ENCODE data around the gene ELOVL5. TPM values are rescaled to one million over a fixed set of nuclear protein-coding genes. Genes with fewer than 3 reads are reported as not detected.

The ELOVL5 gene
- total RNA-seq, 2 experiments from 2014 or later = 98.1 to 106 TPM

- ATAC-seq (no peak), DNase-seq (no peak)
- Mint-ChIP-seq H3K4me3 (no peak overlapping the region), H3K4me1 (peaks cover 62% of the 10 kb centered on the region), H3K9me3 (ENCODE audit: low read depth) (no peaks in the 10 kb centered on the region), H3K27ac (no peak overlapping the region), H3K27me3 (no peaks in the 10 kb centered on the region), H3K36me3 (ENCODE audit: low read depth) (peaks cover 21% of the 10 kb centered on the region)
- ChIA-PET CTCF (interaction anchor here (1.0 to 1.6 kb wide), 2 partner anchors 14 to 95 kb away, joined by 3 to 4 read pairs; no protein-coding TSS in a partner anchor), POLR2A (interaction anchor here (0.6 kb wide), 1 partner anchor 14 kb away, joined by 3 read pairs; no protein-coding TSS in a partner anchor)
- intact Hi-C loops (cut with DNase I, micrococcal nuclease) = no loop called here
Observed at GRCh38 chr6:53316142-53316541, 32.6 kb downstream of the ELOVL5 start.

GRCh38 chr6:53315086-53315724 lies 33.5 kb downstream of the ELOVL5 start:
- CTCF ChIA-PET = interaction anchor here (0.6 to 2.6 kb wide), 2 partner anchors 12 to 96 kb away, joined by 3 to 6 read pairs; no protein-coding TSS in a partner anchor
- ATAC-seq (peak; percentile 45), DNase-seq (no peak)
- POLR2A ChIA-PET = no interaction called here
- Mint-ChIP-seq H3K36me3 (ENCODE audit: low read depth) (peaks cover 21% of the 10 kb centered on the region), H3K4me3 (no peak overlapping the region), H3K9me3 (ENCODE audit: low read depth) (no peaks in the 10 kb centered on the region), H3K27me3 (no peaks in the 10 kb centered on the region), H3K4me1 (peaks cover 71% of the 10 kb centered on the region), H3K27ac (no peak overlapping the region)
- intact Hi-C loops (cut with DNase I, micrococcal nuclease) = loop anchor here in 1 of 2 experiments (1.0 kb wide), 1 partner anchor 8 kb away; no protein-coding TSS in a partner anchor

GRCh38 chr6:53313784-53314400 lies 34.9 kb downstream of the ELOVL5 start:
- Mint-ChIP-seq H3K4me3 (no peak overlapping the region), H3K9me3 (ENCODE audit: low read depth) (no peaks in the 10 kb centered on the region), H3K4me1 (peaks cover 82% of the 10 kb centered on the region), H3K36me3 (ENCODE audit: low read depth) (peaks cover 23% of the 10 kb centered on the region), H3K27me3 (no peaks in the 10 kb centered on the region), H3K27ac (peak overlapping the region; percentile 9)
- DNase-seq = no peak
- ChIA-PET CTCF (interaction anchor here (0.6 to 2.6 kb wide), 3 partner anchors 9 to 33 kb away, joined by 3 to 6 read pairs (median 3); no protein-coding TSS in a partner anchor), POLR2A (no interaction called here)
- intact Hi-C loops (cut with DNase I, micrococcal nuclease) = loop anchor here in 1 of 2 experiments (5.0 kb wide), 1 partner anchor 322 kb away; no protein-coding TSS in a partner anchor
- no peak for ATAC-seq

- H3K9me3 Mint-ChIP-seq (ENCODE audit: low read depth) = no peaks in the 10 kb centered on the region
- peaks cover 92% of the 10 kb centered on the region for H3K4me1 Mint-ChIP-seq
- ChIA-PET CTCF (interaction anchor here (0.8 to 1.5 kb wide), 5 partner anchors 9 to 98 kb away, joined by 3 to 6 read pairs (median 4); no protein-coding TSS in a partner anchor), POLR2A (no interaction called here)
- DNase-seq = no peak
- no peaks in the 10 kb centered on the region for H3K27me3 Mint-ChIP-seq
- intact Hi-C loops (cut with DNase I, micrococcal nuclease) = loop anchor here in 1 of 2 experiments (5.0 kb wide), 1 partner anchor 320 kb away; no protein-coding TSS in a partner anchor
- H3K36me3 Mint-ChIP-seq (ENCODE audit: low read depth) = peaks cover 23% of the 10 kb centered on the region
- H3K4me3 Mint-ChIP-seq = no peak overlapping the region
- peak overlapping the region; percentile 45 for H3K27ac Mint-ChIP-seq
- ATAC-seq = peak; percentile 40
Observed at GRCh38 chr6:53312355-53312754, 36.4 kb downstream of the ELOVL5 start.

- intact Hi-C loops (cut with DNase I, micrococcal nuclease) = loop anchor here in 1 of 2 experiments (5.0 kb wide), 1 partner anchor 319 kb away; no protein-coding TSS in a partner anchor
- peaks cover 95% of the 10 kb centered on the region for H3K4me1 Mint-ChIP-seq
- H3K27me3 Mint-ChIP-seq = no peaks in the 10 kb centered on the region
- ATAC-seq (no peak), DNase-seq (no peak)
- peaks cover 23% of the 10 kb centered on the region for H3K36me3 Mint-ChIP-seq (ENCODE audit: low read depth)
- no peaks in the 10 kb centered on the region for H3K9me3 Mint-ChIP-seq (ENCODE audit: low read depth)
- ChIA-PET CTCF (interaction anchor here (1.1 to 1.5 kb wide), 3 partner anchors 10 to 21 kb away, joined by 3 to 6 read pairs (median 4); no protein-coding TSS in a partner anchor), POLR2A (no interaction called here)
- no peak overlapping the region for H3K4me3 Mint-ChIP-seq
- H3K27ac Mint-ChIP-seq = peak overlapping the region; percentile 52
Observed at GRCh38 chr6:53311586-53311935, 37.2 kb downstream of the ELOVL5 start.

- intact Hi-C loops (cut with DNase I, micrococcal nuclease) = loop anchor here in 1 of 2 experiments (5.0 kb wide), 1 partner anchor 319 kb away; no protein-coding TSS in a partner anchor
Observed at GRCh38 chr6:53310771-53311585, 37.8 kb downstream of the ELOVL5 start.

GRCh38 chr6:53309901-53310300 lies 38.8 kb downstream of the ELOVL5 start:
- CTCF ChIA-PET = interaction anchor here (0.7 to 1.6 kb wide), 5 partner anchors 7 to 31 kb away, joined by 3 to 6 read pairs (median 3); no protein-coding TSS in a partner anchor
- ATAC-seq (no peak), DNase-seq (no peak)
- Mint-ChIP-seq H3K9me3 (ENCODE audit: low read depth) (no peaks in the 10 kb centered on the region), H3K36me3 (ENCODE audit: low read depth) (peaks cover 26% of the 10 kb centered on the region), H3K27me3 (no peaks in the 10 kb centered on the region), H3K4me1 (peaks cover 82% of the 10 kb centered on the region), H3K4me3 (no peak overlapping the region), H3K27ac (peak overlapping the region; percentile 65)
- POLR2A ChIA-PET = interaction anchor here (1.4 kb wide), 1 partner anchor 38 kb away, joined by 3 read pairs; no protein-coding TSS in a partner anchor
- intact Hi-C loops (cut with DNase I, micrococcal nuclease) = loop anchor here in 1 of 2 experiments (5.0 to 10.0 kb wide), 4 partner anchors 232 to 915 kb away; partner anchors contain the start of gene LRRC1

More at GRCh38 chr6:53310771-53311585, 37.8 kb downstream of the ELOVL5 start:
- Mint-ChIP-seq H3K36me3 (ENCODE audit: low read depth) (peaks cover 26% of the 10 kb centered on the region), H3K27me3 (no peaks in the 10 kb centered on the region), H3K27ac (peak overlapping the region; percentile 52), H3K4me3 (no peak overlapping the region), H3K9me3 (ENCODE audit: low read depth) (no peaks in the 10 kb centered on the region), H3K4me1 (peaks cover 93% of the 10 kb centered on the region)
- no peak for ATAC-seq
- DNase-seq = no peak
- POLR2A ChIA-PET = interaction anchor here (0.6 to 1.4 kb wide), 2 partner anchors 37 to 84 kb away, joined by 3 read pairs; no protein-coding TSS in a partner anchor
- CTCF ChIA-PET = interaction anchor here (0.6 to 1.2 kb wide), 6 partner anchors 8 to 128 kb away, joined by 3 to 5 read pairs (median 3); no protein-coding TSS in a partner anchor

- ATAC-seq (no peak), DNase-seq (no peak)
- ChIA-PET POLR2A (interaction anchor here (0.5 kb wide), 1 partner anchor 82 kb away, joined by 3 read pairs; no protein-coding TSS in a partner anchor), CTCF (interaction anchor here (0.7 to 1.6 kb wide), 5 partner anchors 9 to 29 kb away, joined by 3 to 6 read pairs (median 3); no protein-coding TSS in a partner anchor)
- intact Hi-C loops (cut with DNase I, micrococcal nuclease) = loop anchor here in 1 of 2 experiments (5.0 to 10.0 kb wide), 3 partner anchors 233 to 914 kb away; partner anchors contain the start of gene LRRC1
- peaks cover 30% of the 10 kb centered on the region for H3K36me3 Mint-ChIP-seq (ENCODE audit: low read depth)
- H3K4me3 Mint-ChIP-seq = no peak overlapping the region
- no peaks in the 10 kb centered on the region for H3K9me3 Mint-ChIP-seq (ENCODE audit: low read depth)
- H3K4me1 Mint-ChIP-seq = peaks cover 81% of the 10 kb centered on the region
- H3K27me3 Mint-ChIP-seq = no peaks in the 10 kb centered on the region
- H3K27ac Mint-ChIP-seq = peak overlapping the region; percentile 59
Observed at GRCh38 chr6:53309059-53309900, 39.5 kb downstream of the ELOVL5 start.

GRCh38 chr6:53306819-53307347 lies 41.9 kb downstream of the ELOVL5 start:
- Mint-ChIP-seq H3K9me3 (ENCODE audit: low read depth) (no peaks in the 10 kb centered on the region), H3K4me3 (no peak overlapping the region), H3K36me3 (ENCODE audit: low read depth) (peaks cover 19% of the 10 kb centered on the region), H3K4me1 (peaks cover 82% of the 10 kb centered on the region), H3K27me3 (no peaks in the 10 kb centered on the region), H3K27ac (peak overlapping the region; percentile 85)
- intact Hi-C loops (cut with DNase I, micrococcal nuclease) = loop anchor here (1.0 to 10.0 kb wide), 12 partner anchors 16 to 912 kb away; partner anchors contain the start of genes ELOVL5 (in 1 of the 2) and LRRC1 (in 1 of the 2)
- peak; percentile 93 for ATAC-seq
- peak; percentile 67 for DNase-seq
- ChIA-PET CTCF (interaction anchor here (1.1 to 1.5 kb wide), 2 partner anchors 23 to 30 kb away, joined by 3 to 4 read pairs; no protein-coding TSS in a partner anchor), POLR2A (no interaction called here)
